RWPE2 (cell line): ENCODE measurements around the gene GSTT2B.
"Not testable (repeated sequence)": the region's sequence is repeated elsewhere in the genome, so short reads cannot be mapped to it uniquely, and the experiment has no call there.

Source experiments
- ATAC-seq: fragments of 200-7000 bp; cut with Tn5 transposase; 3 replicates; pipeline ENCODE4 v1.9.1; 2021; ENCODE audit warnings: low read depth
- DNase-seq: peaks from one replicate; pipeline ENCODE4 v3.0.0-alpha.2; 2020; ENCODE audit warnings: low spot score
- H3K27ac ChIP-seq: fragments of 450-650 bp; 2 replicates; pipeline ENCODE4 v1.5.1; 2017; ENCODE audit warnings: mild to moderate bottlenecking; ENCODE audit not compliant: poor library complexity, severe bottlenecking
- H3K27me3 ChIP-seq: fragments of 250-450 bp; sonication (Bioruptor Pico); 2 replicates; pipeline ENCODE4 v1.5.1; 2021; ENCODE audit warnings: mild to moderate bottlenecking, moderate library complexity; ENCODE audit not compliant: insufficient read depth, poor library complexity, severe bottlenecking
- H3K36me3 ChIP-seq: fragments of 250-450 bp; sonication (Bioruptor Pico); 2 replicates; pipeline ENCODE4 v1.5.1; 2020; ENCODE audit warnings: low read depth, mild to moderate bottlenecking, moderate library complexity
- H3K4me1 ChIP-seq: fragments of 250-450 bp; sonication (Bioruptor Pico); 2 replicates; pipeline ENCODE4 v1.5.1; 2021; ENCODE audit warnings: mild to moderate bottlenecking, moderate library complexity; ENCODE audit not compliant: insufficient read depth, poor library complexity, severe bottlenecking
- H3K4me3 ChIP-seq: fragments of 250-450 bp; sonication (Bioruptor Pico); 2 replicates; pipeline ENCODE4 v1.5.1; 2021; ENCODE audit warnings: mild to moderate bottlenecking, moderate library complexity; ENCODE audit not compliant: severe bottlenecking
- H3K9me3 ChIP-seq: fragments of 250-450 bp; sonication (Bioruptor Pico); 2 replicates; pipeline ENCODE4 v1.5.1; 2021; ENCODE audit warnings: mild to moderate bottlenecking, moderate library complexity; ENCODE audit not compliant: severe bottlenecking
- CTCF ChIP-seq: fragments of 450-650 bp; IDR thresholded peaks from one replicate; pipeline ENCODE4 v1.5.1; 2017; ENCODE audit warnings: mild to moderate bottlenecking, moderate library complexity; ENCODE audit not compliant: poor library complexity, severe bottlenecking

The GSTT2B gene

GRCh38 chr22:23911318-23911980, 49.5 kb downstream of the GSTT2B start:
- no peaks in the 10 kb centered on the region for H3K4me1 ChIP-seq
- H3K4me3 ChIP-seq = no peak overlapping the region
- DNase-seq (no peak), ATAC-seq (no peak)
- H3K27me3 ChIP-seq = no peaks in the 10 kb centered on the region
- TF ChIP-seq CTCF = no peak
- no peaks in the 10 kb centered on the region for H3K36me3 ChIP-seq
- H3K27ac ChIP-seq = no peak overlapping the region
- no peaks in the 10 kb centered on the region for H3K9me3 ChIP-seq

GRCh38 chr22:23910496-23911190, 50.4 kb downstream of the GSTT2B start:
- H3K27ac ChIP-seq = no peak overlapping the region
- H3K36me3 ChIP-seq = no peaks in the 10 kb centered on the region
- no peaks in the 10 kb centered on the region for H3K9me3 ChIP-seq
- no peak for DNase-seq
- no peak for ATAC-seq
- H3K4me3 ChIP-seq = no peak overlapping the region
- TF ChIP-seq CTCF = no peak
- no peaks in the 10 kb centered on the region for H3K4me1 ChIP-seq
- no peaks in the 10 kb centered on the region for H3K27me3 ChIP-seq

- no peak for ATAC-seq
- Histone ChIP-seq H3K27ac (no peak overlapping the region), H3K4me1 (no peaks in the 10 kb centered on the region), H3K27me3 (no peaks in the 10 kb centered on the region), H3K4me3 (no peak overlapping the region), H3K36me3 (no peaks in the 10 kb centered on the region), H3K9me3 (no peaks in the 10 kb centered on the region)
- DNase-seq = no peak
- no peak for TF ChIP-seq CTCF
Observed at GRCh38 chr22:23909296-23909898, 51.6 kb downstream of the GSTT2B start.

GRCh38 chr22:23908587-23909205, 52.3 kb downstream of the GSTT2B start:
- Histone ChIP-seq H3K4me3 (no peak overlapping the region), H3K36me3 (no peaks in the 10 kb centered on the region), H3K9me3 (no peaks in the 10 kb centered on the region), H3K27me3 (no peaks in the 10 kb centered on the region), H3K27ac (no peak overlapping the region), H3K4me1 (peaks cover 2% of the 10 kb centered on the region)
- ATAC-seq (no peak), DNase-seq (no peak)
- TF ChIP-seq CTCF = no peak

- not testable (repeated sequence) for H3K9me3 ChIP-seq, H3K27me3 ChIP-seq, DNase-seq, ATAC-seq, H3K36me3 ChIP-seq, H3K27ac ChIP-seq, H3K4me3 ChIP-seq
- H3K4me1 ChIP-seq = peaks cover 15% of the 10 kb centered on the region
Observed at GRCh38 chr22:23907423-23907822, 53.6 kb downstream of the GSTT2B start.
